Panc1 (cell line): Measurements from ENCODE around the gene CARNS1.

ENCODE experiments used
- CTCF ChIP-seq: fragments of 450-650 bp; IDR thresholded peaks from 2 replicates; pipeline ENCODE4 v1.5.1; 2017; ENCODE audit warnings: mild to moderate bottlenecking
- POLR2AphosphoS5 ChIP-seq: IDR thresholded peaks from 2 replicates; pipeline ENCODE4 v1.6.1; 2012; ENCODE audit warnings: mild to moderate bottlenecking, low read depth, low read length, moderate library complexity
- SIN3A ChIP-seq: IDR thresholded peaks from 2 replicates; pipeline ENCODE4 v1.6.1; 2012; ENCODE audit warnings: low read depth, mild to moderate bottlenecking, low read length, moderate library complexity, borderline replicate concordance; ENCODE audit not compliant: insufficient read depth
- TCF7L2 ChIP-seq: IDR thresholded peaks from 2 replicates; pipeline ENCODE4 v1.6.1; 2011; ENCODE audit warnings: mild to moderate bottlenecking, low read depth, low read length, inconsistent platforms
- TF ChIP-seq, protein P1 (sequence below), 2 experiments: IDR thresholded peaks; 2 replicates each; pipeline ENCODE4 v1.6.1; 2011 to 2012; ENCODE audit warnings: low read depth in 2 of 2, control low read depth in 1 of 2, low read length in 1 of 2, mild to moderate bottlenecking in 1 of 2, moderate library complexity in 1 of 2; ENCODE audit not compliant: insufficient read depth in 1 of 2

DNA sequence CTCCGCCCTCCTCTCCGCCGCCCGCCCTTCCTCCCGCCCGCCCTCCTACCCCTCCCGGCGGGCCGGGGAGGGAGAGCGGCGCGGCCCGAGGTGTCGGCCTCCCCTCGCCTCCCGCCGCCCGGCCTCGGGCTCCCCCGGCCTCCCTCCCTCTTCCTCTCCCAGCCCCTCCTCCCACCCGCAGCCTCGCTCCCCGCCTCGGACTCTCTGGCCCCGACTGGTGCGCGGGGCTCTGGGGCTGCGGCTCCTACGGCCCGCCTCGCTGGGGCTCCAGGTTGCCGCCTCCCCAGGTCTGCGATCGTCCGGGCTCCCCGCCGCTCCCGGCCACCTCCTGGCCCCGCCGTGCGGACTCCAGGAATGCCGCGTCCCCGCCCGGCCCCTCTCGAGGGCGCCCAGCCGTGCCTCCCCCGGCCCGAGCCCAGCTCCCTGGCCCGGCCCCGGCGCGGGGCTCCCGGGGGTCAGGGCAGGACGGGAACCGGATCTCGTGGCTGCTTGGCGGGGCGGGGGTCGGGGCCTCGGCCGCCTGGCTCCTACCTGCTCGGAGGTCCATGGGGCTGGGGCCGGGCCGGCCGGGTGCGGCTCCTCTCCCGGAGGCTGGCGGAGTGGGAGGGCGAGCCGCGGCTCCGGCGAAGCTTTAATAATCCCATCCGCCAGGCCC, 42.4 kb upstream of the CARNS1 start, which contains the start of gene CLCF1:
- TF ChIP-seq CTCF, result no peak
- peak; percentile 5; the same call in 1 of the 2 replicates for TF ChIP-seq POLR2AphosphoS5
- no peak for TF ChIP-seq SIN3A
- TF ChIP-seq, protein P1, sequence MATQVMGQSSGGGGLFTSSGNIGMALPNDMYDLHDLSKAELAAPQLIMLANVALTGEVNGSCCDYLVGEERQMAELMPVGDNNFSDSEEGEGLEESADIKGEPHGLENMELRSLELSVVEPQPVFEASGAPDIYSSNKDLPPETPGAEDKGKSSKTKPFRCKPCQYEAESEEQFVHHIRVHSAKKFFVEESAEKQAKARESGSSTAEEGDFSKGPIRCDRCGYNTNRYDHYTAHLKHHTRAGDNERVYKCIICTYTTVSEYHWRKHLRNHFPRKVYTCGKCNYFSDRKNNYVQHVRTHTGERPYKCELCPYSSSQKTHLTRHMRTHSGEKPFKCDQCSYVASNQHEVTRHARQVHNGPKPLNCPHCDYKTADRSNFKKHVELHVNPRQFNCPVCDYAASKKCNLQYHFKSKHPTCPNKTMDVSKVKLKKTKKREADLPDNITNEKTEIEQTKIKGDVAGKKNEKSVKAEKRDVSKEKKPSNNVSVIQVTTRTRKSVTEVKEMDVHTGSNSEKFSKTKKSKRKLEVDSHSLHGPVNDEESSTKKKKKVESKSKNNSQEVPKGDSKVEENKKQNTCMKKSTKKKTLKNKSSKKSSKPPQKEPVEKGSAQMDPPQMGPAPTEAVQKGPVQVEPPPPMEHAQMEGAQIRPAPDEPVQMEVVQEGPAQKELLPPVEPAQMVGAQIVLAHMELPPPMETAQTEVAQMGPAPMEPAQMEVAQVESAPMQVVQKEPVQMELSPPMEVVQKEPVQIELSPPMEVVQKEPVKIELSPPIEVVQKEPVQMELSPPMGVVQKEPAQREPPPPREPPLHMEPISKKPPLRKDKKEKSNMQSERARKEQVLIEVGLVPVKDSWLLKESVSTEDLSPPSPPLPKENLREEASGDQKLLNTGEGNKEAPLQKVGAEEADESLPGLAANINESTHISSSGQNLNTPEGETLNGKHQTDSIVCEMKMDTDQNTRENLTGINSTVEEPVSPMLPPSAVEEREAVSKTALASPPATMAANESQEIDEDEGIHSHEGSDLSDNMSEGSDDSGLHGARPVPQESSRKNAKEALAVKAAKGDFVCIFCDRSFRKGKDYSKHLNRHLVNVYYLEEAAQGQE (IDR thresholded peaks at IDR 0.05; ENCODE audit: insufficient read depth in 1 of 2, low read depth in 2 of 2, low read length in 1 of 2), result no peak
- no peak for TF ChIP-seq TCF7L2
